Bronchial epithelial cell (primary cell): ENCODE measurements around the gene RIMS4. TPM values are rescaled to one million over a fixed set of nuclear protein-coding genes. Genes with fewer than 3 reads are reported as not detected.
A peak's percentile ranks its signal among the peaks of the same experiment; 100 is the strongest.

ENCODE experiments used
- DNase-seq: peaks from one replicate; pipeline ENCODE4 v3.0.0-alpha.2; 2010; ENCODE audit warnings: low read depth
- FAIRE-seq: peaks from 2 replicates; lab custom pipeline; 2011; peaks lifted over from hg19 to GRCh38; lab: Jason Lieb, UNC
- H3K27me3 ChIP-seq: 2 replicates; pipeline ENCODE4 v1.5.1; 2011; ENCODE audit warnings: low read length; ENCODE audit not compliant: control insufficient read depth, insufficient read depth
- H3K36me3 ChIP-seq: 2 replicates; pipeline ENCODE4 v1.5.1; 2011; ENCODE audit warnings: low read length; ENCODE audit not compliant: control insufficient read depth, insufficient read depth
- H3K4me3 ChIP-seq: 2 replicates; pipeline ENCODE4 v1.5.1; 2011; ENCODE audit warnings: mild to moderate bottlenecking, low read depth, low read length, control low read depth
- total RNA-seq: library from RNA; depleted of rRNA; stranded (reverse); fragments of >200 nt; gene quantifications from 2 replicates; pipeline ENCODE4 v1.2.1, GENCODE V29; 2014
- TF ChIP-seq, protein P1 (sequence below): IDR thresholded peaks from 2 replicates; pipeline ENCODE4 v1.5.1; 2011; ENCODE audit warnings: mild to moderate bottlenecking, moderate library complexity, low read length, control low read depth, inconsistent platforms; ENCODE audit not compliant: insufficient read depth, severe bottlenecking

The RIMS4 gene
- total RNA-seq, 1 donor from 2014 or later: not detected

DNA sequence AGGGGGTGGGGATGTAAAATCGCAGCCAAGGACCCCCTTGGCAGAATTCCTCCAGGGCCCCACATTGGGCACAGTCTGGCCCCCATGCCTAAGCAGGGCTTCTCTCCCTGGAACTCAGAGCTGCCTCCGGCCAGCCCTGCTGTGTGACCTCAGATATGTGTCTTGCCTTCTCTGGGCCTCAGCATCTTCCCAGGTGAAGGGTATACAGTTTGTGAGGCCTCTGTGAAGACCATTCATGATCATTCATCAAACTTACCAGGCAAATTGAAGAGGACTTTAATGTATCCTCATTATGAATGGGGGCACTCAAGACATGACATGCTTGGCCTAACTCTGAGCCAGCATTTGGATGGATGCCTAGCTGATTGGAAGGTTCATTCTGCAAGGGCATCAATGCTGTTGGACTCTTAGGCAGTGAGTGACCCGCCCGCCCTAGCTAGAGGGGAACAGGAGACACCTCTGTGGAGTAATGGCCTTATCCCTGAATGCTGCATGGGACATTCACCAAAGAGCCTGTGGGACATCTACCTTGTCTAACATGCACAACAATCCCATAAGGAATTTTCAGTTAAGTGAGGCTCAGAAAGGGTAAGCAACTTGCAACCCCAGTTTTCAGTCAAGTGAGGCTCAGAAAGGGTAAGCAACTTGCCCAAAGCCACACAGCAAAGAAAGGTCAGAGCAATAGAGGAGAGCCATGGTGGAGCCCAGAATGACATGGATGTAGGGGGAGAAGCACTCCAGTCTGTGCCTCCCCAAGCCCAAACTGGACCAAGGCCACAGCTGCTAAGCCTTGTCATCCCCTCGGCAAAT is 94.6 kb downstream of the RIMS4 start:
- H3K36me3 ChIP-seq: no peaks in the 10 kb centered on the region
- TF ChIP-seq, protein P1, sequence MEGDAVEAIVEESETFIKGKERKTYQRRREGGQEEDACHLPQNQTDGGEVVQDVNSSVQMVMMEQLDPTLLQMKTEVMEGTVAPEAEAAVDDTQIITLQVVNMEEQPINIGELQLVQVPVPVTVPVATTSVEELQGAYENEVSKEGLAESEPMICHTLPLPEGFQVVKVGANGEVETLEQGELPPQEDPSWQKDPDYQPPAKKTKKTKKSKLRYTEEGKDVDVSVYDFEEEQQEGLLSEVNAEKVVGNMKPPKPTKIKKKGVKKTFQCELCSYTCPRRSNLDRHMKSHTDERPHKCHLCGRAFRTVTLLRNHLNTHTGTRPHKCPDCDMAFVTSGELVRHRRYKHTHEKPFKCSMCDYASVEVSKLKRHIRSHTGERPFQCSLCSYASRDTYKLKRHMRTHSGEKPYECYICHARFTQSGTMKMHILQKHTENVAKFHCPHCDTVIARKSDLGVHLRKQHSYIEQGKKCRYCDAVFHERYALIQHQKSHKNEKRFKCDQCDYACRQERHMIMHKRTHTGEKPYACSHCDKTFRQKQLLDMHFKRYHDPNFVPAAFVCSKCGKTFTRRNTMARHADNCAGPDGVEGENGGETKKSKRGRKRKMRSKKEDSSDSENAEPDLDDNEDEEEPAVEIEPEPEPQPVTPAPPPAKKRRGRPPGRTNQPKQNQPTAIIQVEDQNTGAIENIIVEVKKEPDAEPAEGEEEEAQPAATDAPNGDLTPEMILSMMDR: no peak
- DNase-seq (no peak), FAIRE-seq (peak; percentile 86)
- no peaks in the 10 kb centered on the region for H3K27me3 ChIP-seq
- no peak overlapping the region for H3K4me3 ChIP-seq

DNA sequence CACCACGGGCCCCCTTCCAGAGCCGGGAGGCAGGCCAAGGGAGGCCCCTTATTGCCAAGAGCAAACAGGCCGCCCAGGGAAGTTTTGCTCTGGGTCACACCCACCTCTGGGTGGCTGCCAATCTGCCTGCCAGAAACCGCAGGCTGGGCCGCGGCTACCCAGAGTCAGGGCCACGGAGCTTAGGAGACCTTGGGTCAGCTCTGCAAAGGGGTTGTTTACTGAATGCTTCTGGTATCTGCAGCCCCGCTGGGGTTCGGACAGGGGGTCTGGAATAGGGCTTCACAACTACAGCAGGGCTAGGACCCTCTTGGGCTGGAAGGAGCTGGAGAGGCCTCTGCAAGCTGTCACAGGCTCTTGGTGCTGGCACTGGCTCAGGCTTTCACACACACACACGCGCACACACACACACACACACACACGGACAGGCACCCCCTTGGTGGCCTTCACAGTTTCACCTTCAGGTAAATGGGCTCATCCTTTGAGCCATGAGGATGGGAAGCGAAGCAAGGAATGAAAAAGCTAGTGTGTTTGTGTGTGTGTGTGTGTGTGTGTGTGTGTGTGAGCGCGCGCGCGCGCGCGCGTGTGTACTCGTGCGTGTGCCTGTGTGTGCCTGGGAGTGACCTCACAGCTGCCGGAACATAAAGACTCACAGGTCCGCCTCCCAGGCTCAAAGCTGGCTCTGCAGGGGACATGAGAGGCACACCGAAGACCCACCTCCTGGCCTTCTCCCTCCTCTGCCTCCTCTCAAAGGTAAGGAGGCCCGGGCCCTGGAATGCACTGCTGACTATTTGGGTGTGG is 95.4 kb downstream of the RIMS4 start, which contains the start of gene CCN5:
CCN5 (plus strand) TSS at position 669 of the 798 bp plus-strand sequence; CDS start at position 691, 22 bp downstream.
- FAIRE-seq: no peak
- H3K27me3 ChIP-seq: no peaks in the 10 kb centered on the region
- peak; percentile 71 for DNase-seq
- no peak within 1 kb of the TSS for H3K4me3 ChIP-seq
- no peaks in the 10 kb centered on the region for H3K36me3 ChIP-seq
- TF ChIP-seq, protein P1: no peak

DNA sequence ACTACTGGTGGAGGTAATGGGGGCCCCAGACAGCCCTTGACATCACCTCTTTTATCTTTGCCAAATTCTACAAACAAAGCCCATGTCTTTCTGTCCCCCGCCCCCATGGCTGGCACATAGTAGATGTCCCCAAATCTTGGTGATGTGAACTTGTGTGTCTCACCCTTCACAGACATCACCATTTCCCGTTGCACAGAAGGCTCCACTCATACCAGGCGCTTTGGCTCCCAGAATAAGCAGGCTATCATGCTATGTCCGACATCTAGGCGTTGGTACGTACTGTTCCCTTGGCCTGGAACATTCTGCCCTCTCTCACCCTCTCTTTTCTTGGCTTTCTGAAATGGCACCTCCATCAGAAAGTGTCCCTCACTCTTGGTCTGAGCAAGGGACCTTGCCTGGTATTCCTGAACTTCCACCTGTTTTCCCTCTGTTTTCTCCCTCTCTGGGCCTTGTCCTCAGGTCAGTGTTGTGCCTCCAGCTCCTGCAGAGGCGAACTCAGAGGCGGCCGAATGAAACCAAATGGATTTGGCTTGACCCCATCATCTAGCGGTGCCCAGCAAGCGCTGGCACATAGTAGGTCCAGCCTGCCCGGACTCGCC is 96.1 kb downstream of the RIMS4 start:
- FAIRE-seq (no peak), DNase-seq (no peak)
- Histone ChIP-seq H3K36me3 (no peaks in the 10 kb centered on the region), H3K4me3 (no peak overlapping the region), H3K27me3 (no peaks in the 10 kb centered on the region)
- TF ChIP-seq, protein P1: no peak

DNA sequence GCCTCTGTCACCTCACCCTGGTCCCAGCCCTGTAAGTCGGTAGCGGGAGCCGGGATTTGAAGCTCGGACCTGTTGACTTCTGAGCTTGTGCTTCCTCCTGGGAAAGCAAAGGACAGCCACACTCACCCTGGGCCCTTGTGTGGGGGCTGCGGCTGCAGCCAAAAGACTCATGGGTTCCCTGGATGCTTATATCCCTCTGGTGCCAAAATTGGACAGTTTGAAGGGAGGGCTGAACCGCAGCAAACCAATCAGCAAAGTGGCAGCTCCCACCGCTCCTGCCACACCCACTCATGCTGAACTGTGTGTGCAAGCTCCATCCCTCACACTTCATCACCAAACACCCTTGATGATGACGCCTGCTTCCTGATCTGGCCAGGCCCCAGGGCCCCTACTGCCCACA is 99.1 kb downstream of the RIMS4 start:
- FAIRE-seq: no peak
- H3K4me3 ChIP-seq: no peak overlapping the region
- H3K27me3 ChIP-seq: no peaks in the 10 kb centered on the region
- no peaks in the 10 kb centered on the region for H3K36me3 ChIP-seq
- TF ChIP-seq, protein P1: no peak
- DNase-seq: no peak

DNA sequence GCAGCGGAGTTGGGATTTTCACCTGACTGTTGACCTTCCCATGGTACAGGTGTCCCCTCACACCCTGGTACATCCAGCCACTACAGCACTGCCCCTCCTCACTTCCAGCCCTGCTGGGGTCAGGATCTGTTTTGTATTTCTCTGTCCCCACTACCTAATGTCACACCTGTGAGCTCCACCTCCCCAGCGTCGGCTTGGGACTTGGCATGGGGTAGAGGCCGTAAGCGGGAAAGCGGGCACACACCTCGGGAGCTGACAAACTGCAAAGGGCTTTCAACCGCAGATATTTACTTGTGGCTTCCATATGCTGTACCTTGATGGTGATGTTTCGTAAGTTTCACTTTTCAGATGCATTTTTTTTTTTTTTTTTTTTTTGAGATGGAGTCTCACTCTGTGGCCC is 100.5 kb downstream of the RIMS4 start:
- Histone ChIP-seq H3K36me3 (no peaks in the 10 kb centered on the region), H3K27me3 (no peaks in the 10 kb centered on the region), H3K4me3 (no peak overlapping the region)
- FAIRE-seq (no peak), DNase-seq (no peak)
- TF ChIP-seq, protein P1: no peak
